ENCODE measurements around the gene FAM83B.
"Not testable (repeated sequence)": the region's sequence is repeated elsewhere in the genome, so short reads cannot be mapped to it uniquely, and the experiment has no call there.

FAM83B gene, protein sequence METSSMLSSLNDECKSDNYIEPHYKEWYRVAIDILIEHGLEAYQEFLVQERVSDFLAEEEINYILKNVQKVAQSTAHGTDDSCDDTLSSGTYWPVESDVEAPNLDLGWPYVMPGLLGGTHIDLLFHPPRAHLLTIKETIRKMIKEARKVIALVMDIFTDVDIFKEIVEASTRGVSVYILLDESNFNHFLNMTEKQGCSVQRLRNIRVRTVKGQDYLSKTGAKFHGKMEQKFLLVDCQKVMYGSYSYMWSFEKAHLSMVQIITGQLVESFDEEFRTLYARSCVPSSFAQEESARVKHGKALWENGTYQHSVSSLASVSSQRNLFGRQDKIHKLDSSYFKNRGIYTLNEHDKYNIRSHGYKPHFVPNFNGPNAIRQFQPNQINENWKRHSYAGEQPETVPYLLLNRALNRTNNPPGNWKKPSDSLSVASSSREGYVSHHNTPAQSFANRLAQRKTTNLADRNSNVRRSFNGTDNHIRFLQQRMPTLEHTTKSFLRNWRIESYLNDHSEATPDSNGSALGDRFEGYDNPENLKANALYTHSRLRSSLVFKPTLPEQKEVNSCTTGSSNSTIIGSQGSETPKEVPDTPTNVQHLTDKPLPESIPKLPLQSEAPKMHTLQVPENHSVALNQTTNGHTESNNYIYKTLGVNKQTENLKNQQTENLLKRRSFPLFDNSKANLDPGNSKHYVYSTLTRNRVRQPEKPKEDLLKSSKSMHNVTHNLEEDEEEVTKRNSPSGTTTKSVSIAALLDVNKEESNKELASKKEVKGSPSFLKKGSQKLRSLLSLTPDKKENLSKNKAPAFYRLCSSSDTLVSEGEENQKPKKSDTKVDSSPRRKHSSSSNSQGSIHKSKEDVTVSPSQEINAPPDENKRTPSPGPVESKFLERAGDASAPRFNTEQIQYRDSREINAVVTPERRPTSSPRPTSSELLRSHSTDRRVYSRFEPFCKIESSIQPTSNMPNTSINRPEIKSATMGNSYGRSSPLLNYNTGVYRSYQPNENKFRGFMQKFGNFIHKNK

GRCh38 chr6:54846243-54846856, at the start of gene FAM83B:
Gene FAM83B (plus strand): TSS chr6:54846771. CDS start chr6:54870247, 23,476 bp downstream.
- DNase-seq: no peak

DNA sequence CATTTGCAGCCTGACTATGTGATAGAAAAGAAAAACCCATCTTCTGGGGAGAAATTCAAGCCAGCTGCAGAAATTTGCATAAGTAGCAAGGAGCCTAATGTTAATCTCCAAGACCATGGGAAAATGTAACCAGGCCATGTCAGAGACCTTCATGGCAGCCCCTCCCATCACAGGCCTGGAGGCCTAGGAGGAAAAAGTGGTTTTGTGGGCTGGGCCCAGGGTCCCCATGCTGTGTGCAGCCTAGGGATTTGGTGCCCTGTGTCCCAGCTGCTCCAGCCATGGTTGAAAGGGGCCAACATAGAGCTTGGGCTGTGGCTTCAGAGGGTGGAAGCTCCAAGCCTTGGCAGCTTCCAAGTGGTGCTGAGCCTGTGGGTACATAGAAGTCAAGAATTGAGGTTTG, 49.7 kb upstream of the FAM83B start:
- DNase-seq: not testable (repeated sequence)

- DNase-seq: no peak
These were observed 46.4 kb upstream of the FAM83B start for GRCh38 chr6:54800050-54800600.

GRCh38 chr6:54801244-54801643, 45.3 kb upstream of the FAM83B start:
- DNase-seq: no peak

DNA sequence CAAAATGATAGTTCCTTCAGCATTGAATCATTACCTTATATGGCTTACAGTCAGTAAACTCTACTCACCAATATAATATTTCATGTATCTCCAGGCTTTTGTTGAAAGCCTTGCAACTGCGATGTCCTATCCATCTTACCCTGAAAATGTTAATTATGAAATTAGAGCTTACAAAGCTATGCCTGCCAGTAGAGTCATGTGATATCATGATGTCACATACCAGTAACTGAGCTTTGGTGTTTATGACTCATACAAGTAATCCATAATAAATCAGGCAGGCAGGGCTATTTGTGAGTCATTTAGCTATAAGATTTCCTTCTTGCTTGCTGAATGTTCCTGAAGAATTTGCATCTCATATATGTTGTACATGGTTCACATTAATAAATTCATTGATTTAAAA, 44.9 kb upstream of the FAM83B start:
- no peak for DNase-seq

DNA sequence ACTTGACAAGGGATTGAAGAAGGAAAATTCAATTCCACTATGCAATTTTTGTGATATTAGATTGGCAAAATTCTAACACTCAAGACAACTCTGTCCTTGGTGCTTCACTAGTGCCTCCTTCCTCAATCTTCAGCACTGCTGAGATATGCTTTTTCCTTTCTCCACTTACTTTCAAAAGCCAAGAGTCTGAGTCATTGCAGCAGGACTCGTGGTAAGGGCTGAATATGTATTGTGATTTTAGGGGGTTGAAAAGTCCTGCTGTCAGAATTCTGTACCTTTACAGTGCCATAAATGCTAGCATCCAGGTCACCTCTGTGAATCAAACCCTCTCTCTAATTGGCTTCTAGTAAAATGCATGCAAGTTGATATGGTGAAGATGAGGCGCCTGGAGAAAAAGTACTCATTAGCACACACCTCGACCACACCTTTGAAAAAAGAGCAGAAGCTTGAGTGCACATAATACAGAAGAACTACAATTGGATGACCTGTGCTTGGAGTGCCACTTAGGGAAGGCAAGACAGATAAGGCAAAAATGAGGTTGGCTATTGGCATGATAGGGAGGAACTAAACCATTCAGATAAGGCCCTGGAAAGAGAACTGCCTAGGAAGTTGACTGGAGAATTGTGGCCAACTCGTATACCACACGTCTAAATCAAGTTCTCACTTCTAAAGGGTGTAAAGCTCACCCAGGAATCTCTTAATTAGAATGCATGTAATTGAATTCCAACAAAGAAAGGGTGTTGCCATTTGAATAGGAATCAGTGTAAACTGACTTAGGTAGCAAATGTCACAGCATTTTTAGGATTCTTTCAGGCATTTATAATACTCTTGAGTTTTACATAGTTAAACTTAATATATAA, 43.6 kb upstream of the FAM83B start:
- DNase-seq: no peak

GRCh38 chr6:54805077-54805476, 41.5 kb upstream of the FAM83B start:
- DNase-seq: no peak

- DNase-seq: no peak
These were observed 36.4 kb upstream of the FAM83B start for GRCh38 chr6:54810147-54810546.

GRCh38 chr6:54813892-54814291, 32.7 kb upstream of the FAM83B start:
- no peak for DNase-seq

- DNase-seq: no peak
These were observed 29.3 kb upstream of the FAM83B start for GRCh38 chr6:54817236-54817635.

GRCh38 chr6:54817834-54818233, 28.7 kb upstream of the FAM83B start:
- no peak for DNase-seq

- DNase-seq: not testable (repeated sequence)
These were observed 22.3 kb upstream of the FAM83B start for GRCh38 chr6:54824225-54824624.

DNA sequence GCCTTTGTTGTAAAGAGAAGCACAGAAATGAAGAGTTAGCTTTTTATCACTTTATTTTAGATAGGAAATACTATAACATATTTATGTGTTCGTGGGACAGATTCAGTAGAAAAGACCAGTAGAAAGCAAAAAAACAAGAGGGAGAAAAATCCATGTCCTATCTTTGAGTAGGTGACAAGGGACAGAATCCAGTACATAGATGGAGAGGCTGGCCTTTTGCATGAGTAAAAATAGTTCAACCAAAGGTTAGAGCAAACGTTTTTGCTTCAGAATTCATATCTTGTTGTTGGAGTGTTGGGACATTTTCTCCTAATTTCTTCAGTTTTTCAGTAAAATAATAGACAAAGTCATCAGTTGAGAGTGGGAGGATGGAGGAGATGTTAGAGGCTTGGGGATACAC, 19.6 kb upstream of the FAM83B start:
- no peak for DNase-seq

DNA sequence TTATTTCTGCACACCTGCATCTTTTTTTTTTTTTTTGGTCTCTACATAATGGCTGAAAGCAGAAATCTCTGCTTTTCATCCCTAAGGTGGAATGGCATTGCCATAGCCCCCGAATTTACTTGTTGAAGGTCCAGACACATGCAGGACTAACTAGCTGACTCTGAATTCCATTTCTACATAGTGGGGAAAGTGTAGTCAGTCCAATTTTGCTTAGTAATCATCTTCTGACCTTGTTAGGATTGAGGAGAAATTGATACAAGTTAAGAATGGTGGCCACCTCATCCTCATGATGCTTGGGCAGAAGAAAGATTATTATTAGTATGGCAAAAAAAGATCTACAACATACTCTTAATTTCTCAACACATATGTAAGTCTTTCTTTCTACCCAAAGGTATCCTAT, 16.4 kb upstream of the FAM83B start:
- DNase-seq: no peak

GRCh38 chr6:54835176-54835575, 11.4 kb upstream of the FAM83B start:
- DNase-seq: no peak

DNA sequence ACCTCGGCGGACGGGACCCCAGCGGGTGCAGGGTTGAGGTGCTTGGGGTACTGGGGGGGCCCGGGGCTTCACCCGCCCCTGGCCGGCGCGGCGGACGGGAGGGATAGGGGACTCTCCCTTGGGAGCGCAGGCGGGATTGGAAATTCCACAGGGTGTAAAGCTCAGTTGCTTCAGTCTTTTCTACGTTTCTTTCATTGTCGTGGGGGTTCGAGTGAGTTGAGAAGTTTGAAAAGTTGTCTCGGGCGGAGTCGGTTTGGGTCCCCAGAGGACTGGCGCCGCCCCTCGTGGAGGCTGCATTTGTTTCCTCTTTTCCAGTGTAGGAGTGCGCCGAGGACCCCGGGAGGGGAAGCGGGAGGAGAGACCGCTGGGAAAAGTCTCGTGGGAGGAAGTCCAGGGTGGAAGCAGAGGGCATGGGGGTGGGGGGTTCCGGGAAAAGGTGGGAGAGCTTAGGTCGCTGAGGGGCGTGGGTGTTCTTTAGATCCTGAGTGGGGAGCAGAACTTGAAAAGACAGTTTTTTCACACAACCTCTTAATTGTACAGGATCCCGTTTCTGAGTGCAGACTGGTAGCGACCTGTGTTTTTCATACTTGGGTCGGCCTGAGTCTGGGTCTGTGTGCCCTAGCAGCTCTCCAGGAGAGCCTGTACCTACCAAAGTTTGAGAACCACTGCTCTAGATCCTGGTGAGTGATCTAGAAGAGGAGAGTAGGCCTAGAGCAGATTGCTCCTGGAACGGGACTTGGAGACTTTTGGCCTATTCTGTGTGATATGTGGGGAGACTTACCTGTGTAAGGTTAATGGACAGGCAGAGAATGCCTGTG, 495 bp downstream of the FAM83B start:
- DNase-seq: no peak

GRCh38 chr6:54847799-54848597, 1.4 kb downstream of the FAM83B start:
- DNase-seq: no peak

- no peak for DNase-seq
These were observed 3.5 kb downstream of the FAM83B start for GRCh38 chr6:54850114-54850513.

- DNase-seq: no peak
These were observed 9.6 kb downstream of the FAM83B start for GRCh38 chr6:54856129-54856528.

GRCh38 chr6:54860132-54860531, 13.6 kb downstream of the FAM83B start:
- DNase-seq: no peak
